HCEC 1CT (cell line): ENCODE measurements around the gene KCTD4.

Experiments
- DNase-seq: peaks from one replicate; pipeline ENCODE4 v3.0.0-alpha.2; 2017

Gene KCTD4

GRCh38 chr13:45168555-45168930 is 32.3 kb downstream of the KCTD4 start:
- no peak for DNase-seq

- peak; percentile 50 for DNase-seq
Measured at GRCh38 chr13:45167611-45168554, 33.0 kb downstream of the KCTD4 start.

- no peak for DNase-seq
Measured at GRCh38 chr13:45166858-45167257, 34.0 kb downstream of the KCTD4 start.

- peak; percentile 93 for DNase-seq
Measured at GRCh38 chr13:45162821-45163220, 38.0 kb downstream of the KCTD4 start.

GRCh38 chr13:45162194-45162593 is 38.7 kb downstream of the KCTD4 start:
- DNase-seq = peak; percentile 19

- no peak for DNase-seq
Measured at GRCh38 chr13:45156565-45157361, 44.1 kb downstream of the KCTD4 start.

- peak; percentile 46 for DNase-seq
Measured at GRCh38 chr13:45149964-45150363, 50.9 kb downstream of the KCTD4 start.

GRCh38 chr13:45143346-45143751 is 57.5 kb downstream of the KCTD4 start:
- peak; percentile 57 for DNase-seq
